Cardiac fibroblast (primary cell): ENCODE measurements around the gene ASCC1.

ENCODE experiments used
- DNase-seq, 2 donors: peaks; one replicate each; pipeline versions ENCODE4 v3.0.0 to v3.0.0-alpha.2; 2010; ENCODE audit warnings: low read depth in 2 of 2
- H3K4me3 ChIP-seq, 2 donors: replicated peaks in 1 of 2; 1 replicate in 1 of 2; 2 replicates in 1 of 2; pipeline ENCODE4 v1.5.1; 2011; ENCODE audit warnings: low read depth in 2 of 2, low read length in 2 of 2, mild to moderate bottlenecking in 2 of 2, moderate library complexity in 1 of 2
- TF ChIP-seq, protein P1 (sequence below): IDR thresholded peaks from one replicate; pipeline ENCODE4 v1.5.1; 2011; ENCODE audit warnings: low read depth, mild to moderate bottlenecking, low read length, inconsistent platforms

Gene ASCC1

DNA sequence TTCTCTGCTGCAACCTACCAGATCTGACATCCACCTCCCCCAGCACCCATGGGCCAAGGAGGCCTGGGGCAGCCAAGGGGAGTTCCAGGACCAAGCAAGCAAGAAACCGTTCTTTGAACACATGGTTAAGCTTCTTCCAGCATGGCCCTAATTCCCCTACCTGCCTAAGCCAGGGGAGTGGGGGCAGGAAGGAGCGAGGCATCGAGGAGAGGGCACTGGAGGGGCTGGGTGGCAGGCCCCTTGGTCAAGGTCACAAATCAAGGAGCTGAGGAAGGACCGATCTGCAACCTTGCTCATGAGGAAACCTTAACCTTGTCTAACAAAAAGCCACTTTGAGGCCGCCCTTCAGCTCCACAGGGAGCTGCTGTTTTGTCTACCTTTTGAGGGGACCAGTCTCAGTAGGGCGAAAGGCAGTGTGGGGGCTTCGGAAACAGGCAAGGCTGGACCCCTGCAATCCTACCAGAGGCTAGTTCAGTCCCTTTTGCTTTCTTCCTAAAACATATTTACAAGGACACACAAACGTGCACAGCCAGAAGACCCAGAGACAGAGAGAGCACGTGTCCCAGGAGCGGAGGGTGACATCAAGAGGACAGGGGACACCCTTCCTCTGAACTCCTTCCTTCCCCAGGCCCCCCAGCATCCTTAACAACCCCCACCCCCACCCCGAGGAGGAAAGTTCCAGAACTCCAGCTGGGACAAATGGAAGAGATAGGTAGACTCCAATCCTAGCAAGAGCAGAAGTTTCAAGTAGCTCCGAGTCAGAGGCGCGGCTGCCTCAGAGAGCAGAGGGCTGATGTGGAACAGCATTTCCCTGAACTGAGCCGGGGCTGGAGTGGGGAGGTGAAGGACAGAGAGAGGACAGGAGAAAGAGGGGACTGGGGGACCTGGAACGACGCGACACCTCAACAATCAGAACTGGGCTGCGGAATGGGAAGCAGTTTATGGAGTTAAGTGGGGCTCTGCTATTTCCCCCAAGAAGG lies 155.9 kb downstream of the ASCC1 start:
- no peak overlapping the region for H3K4me3 ChIP-seq
- no peak for DNase-seq
- TF ChIP-seq, protein P1, sequence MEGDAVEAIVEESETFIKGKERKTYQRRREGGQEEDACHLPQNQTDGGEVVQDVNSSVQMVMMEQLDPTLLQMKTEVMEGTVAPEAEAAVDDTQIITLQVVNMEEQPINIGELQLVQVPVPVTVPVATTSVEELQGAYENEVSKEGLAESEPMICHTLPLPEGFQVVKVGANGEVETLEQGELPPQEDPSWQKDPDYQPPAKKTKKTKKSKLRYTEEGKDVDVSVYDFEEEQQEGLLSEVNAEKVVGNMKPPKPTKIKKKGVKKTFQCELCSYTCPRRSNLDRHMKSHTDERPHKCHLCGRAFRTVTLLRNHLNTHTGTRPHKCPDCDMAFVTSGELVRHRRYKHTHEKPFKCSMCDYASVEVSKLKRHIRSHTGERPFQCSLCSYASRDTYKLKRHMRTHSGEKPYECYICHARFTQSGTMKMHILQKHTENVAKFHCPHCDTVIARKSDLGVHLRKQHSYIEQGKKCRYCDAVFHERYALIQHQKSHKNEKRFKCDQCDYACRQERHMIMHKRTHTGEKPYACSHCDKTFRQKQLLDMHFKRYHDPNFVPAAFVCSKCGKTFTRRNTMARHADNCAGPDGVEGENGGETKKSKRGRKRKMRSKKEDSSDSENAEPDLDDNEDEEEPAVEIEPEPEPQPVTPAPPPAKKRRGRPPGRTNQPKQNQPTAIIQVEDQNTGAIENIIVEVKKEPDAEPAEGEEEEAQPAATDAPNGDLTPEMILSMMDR: no peak

DNA sequence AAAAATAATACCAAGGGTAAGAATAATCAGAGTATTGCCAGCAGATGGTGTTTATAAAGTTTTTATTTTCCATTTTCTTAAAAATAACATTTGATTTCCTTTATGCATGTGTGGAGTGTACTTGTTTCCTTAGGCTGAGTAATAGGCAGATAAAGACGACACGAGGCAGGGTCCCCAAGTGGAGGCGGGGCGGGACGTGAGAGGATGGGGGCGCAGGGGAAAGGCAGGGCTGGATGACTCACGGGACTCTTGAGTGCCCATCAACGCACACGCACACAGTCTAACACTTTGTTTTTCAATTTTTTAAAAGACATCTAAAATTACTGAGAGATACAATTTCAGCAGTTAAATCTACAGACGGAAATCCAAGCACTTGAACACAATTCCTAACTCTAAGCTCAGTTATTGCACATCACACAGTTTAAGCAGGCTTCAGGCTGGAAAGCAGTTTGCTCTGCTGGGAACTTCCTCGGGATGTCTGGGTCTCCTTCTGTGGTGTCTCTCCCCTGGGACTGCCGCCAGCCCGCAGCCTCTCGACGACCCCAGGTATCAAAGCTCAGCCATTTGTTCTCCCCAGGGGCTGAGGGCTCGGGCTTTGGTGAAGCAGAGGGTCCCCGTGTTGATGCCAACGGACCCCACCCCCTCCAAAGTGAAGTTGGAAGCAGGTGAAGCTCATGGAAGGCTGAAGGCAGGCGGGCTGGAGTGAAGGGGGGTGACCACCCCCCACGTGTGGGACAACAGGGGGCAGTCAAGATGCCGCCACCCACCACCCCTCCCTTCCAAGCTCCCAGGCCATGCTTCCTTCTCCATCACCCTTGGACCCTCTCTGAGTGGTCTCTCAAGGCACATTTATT lies 156.9 kb downstream of the ASCC1 start:
- DNase-seq: peak; percentile 22 to 51
- TF ChIP-seq, protein P1: no peak
- no peak overlapping the region for H3K4me3 ChIP-seq

DNA sequence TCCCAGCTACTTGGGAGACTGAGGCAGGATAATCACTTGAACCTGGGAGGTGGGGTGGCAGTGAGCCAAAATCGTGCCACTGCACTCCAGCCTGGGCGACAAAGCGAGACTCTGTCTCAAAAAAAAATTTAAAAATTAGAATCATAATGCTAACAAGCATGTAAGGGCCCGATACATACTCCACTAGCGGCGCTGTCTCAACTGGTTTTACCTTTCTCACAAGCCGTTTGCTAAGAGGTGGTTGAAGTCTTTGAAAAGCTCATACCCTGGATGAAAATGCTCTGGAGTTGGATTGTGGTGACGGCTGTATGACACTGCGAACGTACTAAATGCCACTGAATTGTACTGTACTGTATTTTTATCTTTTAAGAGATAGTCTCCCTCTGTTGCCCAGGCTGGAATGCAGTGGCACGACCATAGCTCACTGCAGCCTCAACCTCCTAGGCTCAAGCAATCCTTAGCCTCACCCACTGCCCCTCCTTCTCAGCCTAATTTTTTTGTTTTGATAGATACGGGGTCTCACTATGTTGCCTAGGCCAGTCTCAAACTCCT lies 157.7 kb downstream of the ASCC1 start:
- H3K4me3 ChIP-seq: no peak overlapping the region
- no peak for DNase-seq
- TF ChIP-seq, protein P1: no peak

DNA sequence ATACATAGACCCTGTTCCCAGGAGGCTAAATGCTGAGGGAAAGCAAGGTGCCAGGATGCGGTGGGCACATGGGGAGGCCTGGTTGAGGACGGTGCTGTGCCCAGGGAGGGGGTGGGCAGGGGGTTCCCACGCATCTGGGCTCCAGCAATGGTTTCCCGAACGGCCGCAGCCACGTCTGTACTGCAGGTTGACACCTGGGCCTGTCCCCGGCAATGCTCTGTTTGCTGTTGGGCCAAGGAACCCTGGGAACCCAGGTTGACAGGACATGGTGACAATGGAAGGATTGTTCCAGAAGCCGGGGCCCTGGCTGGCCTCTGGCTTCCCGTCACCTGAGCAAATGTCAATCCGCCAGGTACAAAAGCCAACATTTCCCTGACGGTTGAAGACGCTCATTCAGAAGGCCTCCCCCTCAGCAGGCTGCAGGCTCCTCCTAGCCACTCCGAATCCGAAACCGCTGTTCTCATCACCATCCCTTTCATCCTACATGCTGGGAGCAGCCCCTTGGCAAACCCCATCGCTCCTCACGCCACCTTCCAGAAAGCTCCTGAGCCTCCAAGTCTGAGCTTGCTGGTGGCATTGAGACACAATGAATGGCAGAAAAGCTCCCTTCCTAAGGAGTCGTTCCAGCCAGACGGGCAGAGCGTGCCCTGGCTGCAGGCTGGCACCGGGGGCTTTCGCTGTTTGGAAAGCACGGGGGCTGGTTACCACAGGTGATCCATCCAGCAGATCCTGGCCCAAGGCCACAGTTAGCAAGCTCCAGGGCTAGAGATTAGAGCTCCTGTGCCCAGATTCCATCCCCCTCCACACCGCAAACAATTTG lies 158.9 kb downstream of the ASCC1 start:
- TF ChIP-seq, protein P1: no peak
- no peak overlapping the region for H3K4me3 ChIP-seq
- no peak for DNase-seq

DNA sequence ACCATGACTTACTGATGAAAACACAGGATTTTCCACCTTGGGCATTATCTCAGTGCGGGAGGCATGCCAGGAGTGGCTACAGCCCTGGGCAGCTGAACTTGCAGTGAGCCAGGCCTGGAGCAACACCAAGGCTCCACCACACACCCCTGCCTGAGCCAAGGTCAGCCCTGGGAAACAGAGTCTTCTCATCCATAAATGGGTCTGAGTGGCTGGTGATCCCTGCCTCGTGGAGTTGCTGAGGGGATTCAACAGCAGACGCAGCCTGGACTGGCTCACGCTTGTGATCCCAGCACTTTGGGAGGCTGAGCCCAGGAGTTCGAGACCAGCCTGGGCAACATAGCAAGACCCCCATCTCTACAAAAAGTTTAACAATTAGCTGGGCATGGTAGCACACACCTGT lies 160.0 kb downstream of the ASCC1 start:
- no peak for DNase-seq
- no peak overlapping the region for H3K4me3 ChIP-seq
- TF ChIP-seq, protein P1: no peak

DNA sequence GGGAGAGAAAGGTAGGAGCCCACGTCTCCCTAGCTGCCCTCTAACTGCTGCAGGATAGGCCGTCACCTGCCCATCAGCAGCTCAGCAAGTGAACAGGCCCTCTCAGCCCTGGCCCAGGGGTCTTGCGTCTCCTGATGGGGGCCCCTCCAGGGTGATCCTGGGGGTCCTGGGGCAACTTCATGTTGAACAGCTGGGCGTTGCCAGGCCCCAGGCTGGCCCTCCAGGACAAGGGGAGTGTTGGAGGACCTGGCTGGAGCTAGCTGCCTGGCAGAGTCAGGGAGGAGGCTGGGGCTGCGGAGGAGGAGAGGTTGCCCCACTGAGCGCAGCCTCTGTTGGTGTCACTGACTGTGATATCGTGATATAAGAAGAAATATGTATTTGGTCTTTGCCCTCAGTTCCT lies 162.4 kb downstream of the ASCC1 start:
- DNase-seq: no peak
- TF ChIP-seq, protein P1: no peak
- no peak overlapping the region for H3K4me3 ChIP-seq
